ACC112 (cell line): ENCODE results near the gene ATP6V0A4.

Source experiments
- H2AFZ ChIP-seq: fragments of 200-600 bp; sonication (generic); one replicate; pipeline ENCODE4 v1.6.0; 2017; ENCODE audit warnings: antibody characterized with exemption, low read length; ENCODE audit not compliant: unreplicated experiment
- H3K27ac ChIP-seq: fragments of 200-600 bp; sonication (generic); 2 replicates; pipeline ENCODE4 v1.5.1; 2014; ENCODE audit warnings: low read depth, mild to moderate bottlenecking, antibody characterized with exemption, low read length, moderate library complexity
- H3K27me3 ChIP-seq: fragments of 200-600 bp; sonication (generic); 2 replicates; pipeline ENCODE4 v1.6.1; 2014; ENCODE audit warnings: mild to moderate bottlenecking, antibody characterized with exemption, low read length, moderate library complexity, mixed read lengths; ENCODE audit not compliant: insufficient read depth
- H3K36me3 ChIP-seq: fragments of 200-600 bp; sonication (generic); 2 replicates; pipeline ENCODE4 v1.6.1; 2016; ENCODE audit warnings: mild to moderate bottlenecking, antibody characterized with exemption, low read length, moderate library complexity, mixed read lengths; ENCODE audit not compliant: insufficient read depth
- H3K4me1 ChIP-seq: fragments of 200-600 bp; sonication (generic); one replicate; pipeline ENCODE4 v1.6.1; 2016; ENCODE audit warnings: low read length, mixed read lengths; ENCODE audit not compliant: insufficient read depth, unreplicated experiment, control insufficient read depth
- H3K4me3 ChIP-seq: fragments of 200-600 bp; sonication (generic); 2 replicates; pipeline ENCODE4 v1.5.1; 2014; ENCODE audit warnings: mild to moderate bottlenecking, low read depth, low read length
- H3K79me2 ChIP-seq: fragments of 200-600 bp; sonication (generic); one replicate; pipeline ENCODE4 v1.6.0; 2016; ENCODE audit warnings: low read length; ENCODE audit not compliant: control insufficient read depth, unreplicated experiment, insufficient read depth

The ATP6V0A4 gene

DNA sequence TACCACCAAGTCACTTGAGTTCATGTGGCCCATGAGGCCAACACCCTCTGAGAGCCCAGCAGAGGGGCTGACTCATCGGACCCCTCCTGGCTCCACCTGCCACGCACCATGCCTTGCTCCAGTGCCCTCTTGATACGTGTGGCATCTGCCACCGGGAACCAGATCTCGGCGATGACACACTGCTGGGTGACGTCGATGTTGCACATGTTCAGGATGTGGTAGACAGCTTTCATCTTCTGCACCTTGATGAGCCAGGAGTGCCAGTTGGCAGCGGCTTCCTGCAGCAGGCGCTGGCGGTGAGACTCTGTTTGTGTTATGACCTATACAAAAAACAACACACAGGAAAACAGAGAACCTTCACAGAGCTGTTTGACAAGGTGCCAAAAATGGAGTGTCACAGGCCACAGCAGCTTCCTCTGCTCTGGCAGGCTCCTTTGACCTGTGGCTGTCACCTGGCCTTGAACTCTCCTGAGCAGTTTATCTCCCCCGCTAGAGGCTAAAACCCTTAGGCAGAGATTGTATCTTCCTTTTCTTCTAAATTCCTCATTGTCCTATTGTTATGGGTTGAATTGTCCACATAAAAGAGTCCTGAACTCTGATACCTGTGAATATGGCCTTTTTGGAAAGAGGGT, 45.4 kb downstream of the ATP6V0A4 start:
- H3K27ac ChIP-seq, result no peak overlapping the region
- peaks cover 44% of the 10 kb centered on the region for H3K27me3 ChIP-seq
- H3K4me3 ChIP-seq, result no peak overlapping the region
- H2AFZ ChIP-seq, result no peak overlapping the region
- H3K4me1 ChIP-seq, result no peaks in the 10 kb centered on the region
- H3K36me3 ChIP-seq, result no peaks in the 10 kb centered on the region
- no peaks in the 10 kb centered on the region for H3K79me2 ChIP-seq

GRCh38 chr7:138750901-138751464, 47.0 kb downstream of the ATP6V0A4 start:
- no peak overlapping the region for H3K27ac ChIP-seq
- H3K79me2 ChIP-seq, result no peaks in the 10 kb centered on the region
- peaks cover 44% of the 10 kb centered on the region for H3K27me3 ChIP-seq
- H2AFZ ChIP-seq, result no peak overlapping the region
- no peak overlapping the region for H3K4me3 ChIP-seq
- H3K4me1 ChIP-seq, result no peaks in the 10 kb centered on the region
- no peaks in the 10 kb centered on the region for H3K36me3 ChIP-seq

- no peaks in the 10 kb centered on the region for H3K36me3 ChIP-seq
- no peaks in the 10 kb centered on the region for H3K4me1 ChIP-seq
- peaks cover 44% of the 10 kb centered on the region for H3K27me3 ChIP-seq
- H3K4me3 ChIP-seq, result no peak overlapping the region
- H3K79me2 ChIP-seq, result no peaks in the 10 kb centered on the region
- H2AFZ ChIP-seq, result no peak overlapping the region
- no peak overlapping the region for H3K27ac ChIP-seq
Measured at GRCh38 chr7:138750473-138750872, 47.5 kb downstream of the ATP6V0A4 start.

- H3K79me2 ChIP-seq, result no peaks in the 10 kb centered on the region
- no peaks in the 10 kb centered on the region for H3K36me3 ChIP-seq
- no peak overlapping the region for H3K4me3 ChIP-seq
- H3K27ac ChIP-seq, result no peak overlapping the region
- H2AFZ ChIP-seq, result no peak overlapping the region
- H3K27me3 ChIP-seq, result peaks cover 40% of the 10 kb centered on the region
- no peaks in the 10 kb centered on the region for H3K4me1 ChIP-seq
Measured at GRCh38 chr7:138749960-138750359, 48.0 kb downstream of the ATP6V0A4 start.

- Histone ChIP-seq H3K27ac (no peak overlapping the region), H3K4me1 (no peaks in the 10 kb centered on the region), H3K36me3 (no peaks in the 10 kb centered on the region), H3K4me3 (no peak overlapping the region), H3K79me2 (no peaks in the 10 kb centered on the region), H2AFZ (no peak overlapping the region), H3K27me3 (peaks cover 40% of the 10 kb centered on the region)
Measured at GRCh38 chr7:138748666-138749065, 49.3 kb downstream of the ATP6V0A4 start.

GRCh38 chr7:138746073-138746472, 51.9 kb downstream of the ATP6V0A4 start:
- Histone ChIP-seq H2AFZ (no peak overlapping the region), H3K27ac (no peak overlapping the region), H3K4me1 (peaks cover 6% of the 10 kb centered on the region), H3K36me3 (no peaks in the 10 kb centered on the region), H3K4me3 (no peak overlapping the region), H3K27me3 (peaks cover 24% of the 10 kb centered on the region), H3K79me2 (no peaks in the 10 kb centered on the region)

GRCh38 chr7:138745189-138745588, 52.8 kb downstream of the ATP6V0A4 start:
- Histone ChIP-seq H3K79me2 (no peaks in the 10 kb centered on the region), H3K27me3 (peaks cover 15% of the 10 kb centered on the region; the same call in 1 of the 2 replicates), H2AFZ (no peak overlapping the region), H3K4me1 (peaks cover 6% of the 10 kb centered on the region), H3K36me3 (no peaks in the 10 kb centered on the region), H3K4me3 (no peak overlapping the region), H3K27ac (no peak overlapping the region)

- H3K4me3 ChIP-seq, result no peak overlapping the region
- H3K27ac ChIP-seq, result no peak overlapping the region
- no peaks in the 10 kb centered on the region for H3K36me3 ChIP-seq
- H3K4me1 ChIP-seq, result peaks cover 6% of the 10 kb centered on the region
- H3K79me2 ChIP-seq, result no peaks in the 10 kb centered on the region
- H3K27me3 ChIP-seq, result no peaks in the 10 kb centered on the region
- H2AFZ ChIP-seq, result no peak overlapping the region
Measured at GRCh38 chr7:138741453-138741735, 56.6 kb downstream of the ATP6V0A4 start.

- Histone ChIP-seq H2AFZ (no peak overlapping the region), H3K27ac (no peak overlapping the region), H3K4me3 (no peak overlapping the region), H3K36me3 (no peaks in the 10 kb centered on the region), H3K4me1 (peaks cover 6% of the 10 kb centered on the region), H3K27me3 (no peaks in the 10 kb centered on the region), H3K79me2 (no peaks in the 10 kb centered on the region)
Measured at GRCh38 chr7:138739859-138740258, 58.1 kb downstream of the ATP6V0A4 start.

DNA sequence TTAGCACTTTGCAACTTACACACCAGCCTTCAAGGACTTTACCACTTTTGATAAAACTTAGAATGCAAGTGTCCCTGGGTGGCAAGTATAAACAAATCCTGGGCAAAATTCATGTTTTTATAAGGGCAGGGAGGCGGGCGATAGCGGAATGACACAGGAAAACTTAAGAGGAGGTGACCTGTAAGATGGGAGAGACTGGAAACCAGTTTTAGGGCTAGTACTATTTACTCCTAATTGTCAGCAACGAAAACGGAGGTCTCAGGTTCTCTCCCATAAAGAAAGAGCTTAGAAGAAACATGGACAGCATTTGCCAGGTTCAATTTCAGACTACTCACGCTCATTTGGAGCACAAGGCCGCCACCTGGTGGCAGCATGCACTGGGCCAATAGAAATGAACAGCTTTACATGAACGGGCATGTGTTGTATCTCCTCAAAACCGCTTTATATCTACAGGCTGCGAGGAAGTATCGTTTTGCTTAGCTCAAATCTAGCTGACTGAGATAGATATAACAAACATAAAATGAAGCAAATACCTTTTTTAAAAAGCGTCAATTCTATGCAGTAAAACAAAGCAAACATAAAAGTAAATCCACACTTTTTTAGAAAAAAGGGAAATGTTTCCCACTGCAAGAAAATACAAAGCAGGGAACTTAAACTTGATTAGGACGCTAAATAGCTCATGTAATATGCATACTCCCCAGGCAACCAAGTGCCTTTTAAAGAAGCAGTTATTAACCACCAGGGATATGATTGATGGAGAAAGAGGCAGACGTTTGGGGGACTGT, 59.3 kb downstream of the ATP6V0A4 start:
- no peak overlapping the region for H3K27ac ChIP-seq
- H2AFZ ChIP-seq, result no peak overlapping the region

GRCh38 chr7:138738114-138738513, 59.9 kb downstream of the ATP6V0A4 start:
- 0 out of 2 replicates have a peak, but pooled peaks cover 6% of the 10 kb centered on the region for H3K27me3 ChIP-seq
- H3K27ac ChIP-seq, result no peak overlapping the region
- H3K36me3 ChIP-seq, result no peaks in the 10 kb centered on the region
- H3K79me2 ChIP-seq, result no peaks in the 10 kb centered on the region
- no peak overlapping the region for H3K4me3 ChIP-seq
- H3K4me1 ChIP-seq, result peaks cover 6% of the 10 kb centered on the region
- H2AFZ ChIP-seq, result no peak overlapping the region

More for the DNA sequence above, 59.3 kb downstream of the ATP6V0A4 start:
- Histone ChIP-seq H3K36me3 (no peaks in the 10 kb centered on the region), H3K4me1 (peaks cover 6% of the 10 kb centered on the region), H3K79me2 (no peaks in the 10 kb centered on the region), H3K4me3 (no peak overlapping the region), H3K27me3 (0 out of 2 replicates have a peak, but pooled peaks cover 4% of the 10 kb centered on the region)
